NCI-H187 (cell line): ENCODE data around the gene CCDC3.
"Not testable (repeated sequence)": the region's sequence is repeated elsewhere in the genome, so short reads cannot be mapped to it uniquely, and the experiment has no call there.

ENCODE experiments used
- DNase-seq, 2 experiments: peaks; one replicate each; lab custom pipeline; 2025; lab: John Stamatoyannopoulos, UW

Gene CCDC3

GRCh38 chr10:13001041-13001886 lies at the start of gene CCDC3:
CCDC3 (minus strand) TSS chr10:13001713; CDS start chr10:13001570, 143 bp downstream.
- no peak for DNase-seq

GRCh38 chr10:13051126-13051694 lies 49.7 kb upstream of the CCDC3 start:
- DNase-seq: no peak

DNA sequence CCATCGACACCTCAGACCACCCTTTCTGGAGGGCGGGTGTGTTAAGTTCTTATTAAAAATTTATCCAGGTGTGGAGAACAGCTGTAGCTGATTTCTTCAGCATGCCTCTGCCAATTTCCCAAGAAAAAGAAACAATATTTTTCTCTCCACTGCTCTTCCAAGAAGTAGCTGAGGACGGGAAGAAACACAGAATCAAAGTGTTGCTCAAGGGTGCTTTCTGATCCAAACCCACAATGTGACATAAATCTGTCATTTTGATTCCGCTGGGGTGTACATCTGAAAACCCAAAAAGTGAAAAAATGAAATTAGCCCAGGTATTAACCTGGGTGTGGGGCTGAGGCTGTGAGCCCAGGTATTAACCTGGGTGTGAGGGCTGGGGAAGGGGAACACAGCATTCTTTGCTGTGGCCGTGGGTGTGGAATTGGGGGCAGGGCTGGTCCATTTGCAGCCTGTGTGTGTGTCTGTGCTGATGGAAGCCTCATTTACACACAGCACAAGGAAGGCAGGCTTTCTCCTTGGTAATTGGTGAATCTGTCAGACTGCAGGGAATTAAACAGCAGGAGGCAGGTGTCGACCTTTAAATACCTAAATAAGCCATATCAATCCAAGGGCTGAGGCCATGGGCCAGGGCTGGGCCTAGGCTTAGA lies 48.4 kb upstream of the CCDC3 start:
- DNase-seq: no peak

DNA sequence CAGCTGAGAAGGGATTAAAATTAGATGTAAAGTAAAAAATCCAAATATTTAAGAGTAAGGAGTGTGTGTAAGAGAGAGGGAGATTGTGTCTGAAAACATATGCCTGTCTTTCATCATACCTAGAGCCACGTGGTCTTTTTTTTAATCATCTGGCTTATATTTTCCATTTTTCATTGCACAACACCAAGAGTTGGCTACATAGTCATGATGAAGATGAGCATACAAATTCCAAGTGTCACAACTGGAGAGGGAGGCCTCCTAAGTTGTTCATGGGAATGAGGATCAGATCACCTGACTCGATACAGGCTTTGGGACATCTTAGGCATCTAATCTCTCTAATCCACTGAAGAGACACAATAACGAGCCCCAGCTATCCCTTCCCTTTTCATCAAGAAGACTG lies 47.2 kb upstream of the CCDC3 start:
- DNase-seq: no peak

DNA sequence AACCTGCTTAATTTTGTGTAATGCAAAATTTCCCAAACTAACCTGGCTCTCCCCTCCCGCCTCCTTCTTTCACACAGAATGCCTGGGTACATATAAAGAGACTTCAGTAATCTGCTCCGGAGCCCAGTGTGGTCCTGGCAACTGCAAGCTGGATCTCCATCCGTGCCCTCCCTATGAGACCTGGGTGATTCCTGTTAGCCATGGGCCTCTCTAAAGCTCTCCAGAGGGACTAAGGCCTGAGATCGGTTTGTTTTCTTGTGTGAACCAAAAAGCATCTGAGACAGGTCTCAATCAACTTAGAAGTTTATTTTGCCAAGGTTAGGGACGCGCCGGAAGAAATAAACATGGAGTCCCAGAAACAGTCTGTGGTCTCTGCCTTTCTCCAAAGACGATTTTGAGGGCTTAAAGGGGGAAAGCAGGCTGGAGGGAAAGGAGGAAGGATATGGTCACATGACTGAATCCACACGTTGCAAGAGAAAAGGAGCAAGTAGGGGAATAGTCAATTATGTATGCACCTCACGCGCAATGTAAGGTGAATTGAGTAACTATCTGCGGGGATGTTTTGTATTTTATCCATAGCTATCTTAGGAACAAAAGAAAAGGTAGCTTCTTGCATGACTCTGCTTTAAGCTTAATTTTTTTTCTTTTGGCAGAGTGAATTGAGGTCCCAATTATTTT lies 46.2 kb upstream of the CCDC3 start:
- DNase-seq: no peak

DNA sequence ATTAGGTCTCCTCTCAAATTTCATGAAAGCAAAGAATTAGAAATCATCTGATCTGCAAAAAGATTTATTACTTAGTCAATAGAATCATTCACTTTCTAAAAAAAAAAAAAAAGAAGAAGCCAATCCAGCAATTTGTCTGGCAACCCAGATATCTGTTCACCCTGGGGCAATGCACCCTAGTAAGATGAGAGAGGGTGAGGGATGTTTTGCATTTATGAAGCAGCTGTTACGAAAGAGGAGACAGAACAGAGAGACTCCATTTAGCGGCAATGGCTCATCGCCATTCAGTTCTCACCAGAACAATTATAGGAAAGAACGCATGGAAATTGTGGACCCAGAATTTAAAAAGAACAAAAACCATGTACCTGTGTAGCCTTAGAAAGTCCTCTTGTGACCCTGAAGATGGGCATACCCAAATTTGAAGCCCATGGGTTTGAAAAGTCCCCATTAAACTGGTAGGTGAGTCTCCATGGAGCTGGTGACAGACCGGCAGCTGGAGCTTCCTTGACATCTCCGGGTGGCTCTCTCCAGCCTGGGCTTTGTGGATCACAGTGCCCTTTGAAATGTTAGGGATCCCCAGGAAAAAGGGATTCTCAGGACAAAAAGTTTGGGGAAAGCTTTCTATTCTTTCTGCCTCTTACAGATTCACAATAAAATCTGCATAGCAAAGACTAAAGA lies 45.5 kb upstream of the CCDC3 start:
- DNase-seq: no peak

- no peak for DNase-seq
These were observed 42.0 kb upstream of the CCDC3 start for GRCh38 chr10:13043520-13043919.

GRCh38 chr10:13039761-13040160 lies 38.2 kb upstream of the CCDC3 start:
- DNase-seq: no peak

DNA sequence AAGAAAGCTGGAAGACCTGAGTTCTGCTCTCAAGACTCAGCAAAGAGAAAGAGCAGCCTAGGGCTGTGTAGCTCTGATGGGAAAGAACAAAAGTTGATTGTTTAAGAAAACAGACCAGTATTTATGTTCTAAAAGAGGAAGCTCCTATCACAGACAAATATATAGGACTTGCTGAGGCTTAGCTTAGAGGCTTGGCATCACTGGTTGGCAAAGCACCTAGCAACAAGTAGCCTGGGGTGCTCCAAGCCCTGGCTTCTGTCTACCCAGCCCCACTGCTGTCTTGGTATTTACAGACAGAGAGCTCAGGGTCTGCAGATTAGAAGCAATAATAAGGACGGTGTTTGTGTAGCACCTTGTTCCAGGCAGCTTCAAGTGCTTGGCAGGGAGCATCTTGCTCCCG lies 36.9 kb upstream of the CCDC3 start:
- no peak for DNase-seq

GRCh38 chr10:13037832-13038231 lies 36.3 kb upstream of the CCDC3 start:
- DNase-seq: no peak

- DNase-seq: no peak
These were observed 35.3 kb upstream of the CCDC3 start for GRCh38 chr10:13036841-13037240.

- DNase-seq: not testable (repeated sequence)
These were observed 34.2 kb upstream of the CCDC3 start for GRCh38 chr10:13035731-13036130.

DNA sequence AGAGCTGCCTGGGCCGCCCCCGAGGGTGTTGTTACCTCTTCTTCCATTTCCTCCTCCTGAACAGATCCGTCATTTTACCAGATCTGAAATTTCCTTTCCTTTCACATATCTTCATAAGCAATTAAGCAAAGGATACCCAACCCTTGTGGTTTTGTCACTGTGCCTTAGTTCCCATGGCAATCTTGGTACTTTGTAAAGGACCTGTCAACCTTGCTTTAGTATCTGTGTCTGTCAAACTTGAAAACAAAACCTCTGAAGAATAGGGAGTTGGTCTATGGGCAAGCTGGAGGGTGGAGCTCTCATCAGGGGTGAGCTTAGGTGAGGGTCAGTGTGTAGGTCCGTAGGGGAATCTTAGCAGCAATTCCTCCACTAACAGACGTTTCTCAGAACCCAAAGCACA lies 25.4 kb upstream of the CCDC3 start:
- DNase-seq: no peak

- DNase-seq: no peak
These were observed 22.2 kb upstream of the CCDC3 start for GRCh38 chr10:13023754-13024153.

GRCh38 chr10:13019280-13019679 lies 17.8 kb upstream of the CCDC3 start:
- DNase-seq: no peak

- DNase-seq: no peak
These were observed 16.7 kb upstream of the CCDC3 start for GRCh38 chr10:13018171-13018570.

DNA sequence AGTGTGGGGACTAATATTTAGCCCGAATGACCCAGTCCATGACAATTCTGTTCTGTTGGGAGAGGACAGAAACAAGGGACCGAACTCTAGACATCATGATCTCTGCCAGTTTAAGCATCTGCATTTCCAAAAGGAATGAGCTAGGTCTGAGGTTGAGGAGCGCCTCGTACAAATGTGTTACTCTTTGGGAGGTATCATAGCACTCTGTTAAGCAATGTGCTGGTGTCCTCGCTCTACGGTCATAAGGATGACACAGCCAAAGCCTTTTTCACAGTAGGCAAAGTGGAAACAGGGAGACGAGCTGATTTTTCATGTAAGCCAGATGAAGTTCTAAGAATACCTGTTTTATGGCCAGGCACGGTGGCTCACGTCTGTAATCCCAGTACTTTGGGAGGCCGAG lies 15.4 kb upstream of the CCDC3 start:
- no peak for DNase-seq

GRCh38 chr10:13016426-13016825 lies 14.9 kb upstream of the CCDC3 start:
- DNase-seq: no peak

DNA sequence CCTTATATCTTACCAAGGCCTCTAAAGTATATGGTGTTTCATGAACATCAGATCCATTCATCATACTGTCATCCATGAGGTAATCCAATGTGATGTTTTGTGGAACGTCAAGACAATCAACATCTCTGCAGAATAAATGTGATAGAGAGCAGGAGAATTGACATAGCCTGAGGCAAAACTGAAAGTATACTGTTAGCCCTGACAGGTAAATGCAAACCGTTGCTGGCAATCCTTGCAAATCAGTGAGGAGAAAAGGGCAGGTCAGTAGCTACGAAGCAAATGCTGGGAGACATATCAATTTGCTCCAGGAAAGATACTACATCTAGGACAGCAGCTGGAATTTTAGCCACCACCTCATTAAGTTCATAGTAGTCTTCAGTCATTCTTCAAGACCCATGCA lies 4.5 kb upstream of the CCDC3 start:
- DNase-seq: no peak

DNA sequence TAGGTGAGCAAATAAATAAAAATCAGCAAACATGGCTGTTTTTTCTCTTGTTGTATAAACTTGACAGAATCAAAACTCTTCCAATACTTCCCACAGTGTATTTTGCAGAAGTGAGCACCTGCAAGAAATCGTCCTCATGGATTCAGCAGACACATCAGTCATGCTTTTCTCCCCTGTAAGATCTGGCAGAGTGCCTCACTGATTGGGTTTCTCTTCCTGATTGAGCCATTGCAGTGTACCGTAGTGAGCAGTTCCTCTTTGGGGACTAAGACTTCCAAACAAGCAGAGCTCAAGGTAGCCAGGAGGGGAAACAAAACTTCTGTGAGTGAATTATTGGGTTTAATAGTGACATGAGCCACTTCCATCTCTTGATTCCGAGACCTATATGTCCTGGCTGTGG lies 2.2 kb upstream of the CCDC3 start:
- no peak for DNase-seq

DNA sequence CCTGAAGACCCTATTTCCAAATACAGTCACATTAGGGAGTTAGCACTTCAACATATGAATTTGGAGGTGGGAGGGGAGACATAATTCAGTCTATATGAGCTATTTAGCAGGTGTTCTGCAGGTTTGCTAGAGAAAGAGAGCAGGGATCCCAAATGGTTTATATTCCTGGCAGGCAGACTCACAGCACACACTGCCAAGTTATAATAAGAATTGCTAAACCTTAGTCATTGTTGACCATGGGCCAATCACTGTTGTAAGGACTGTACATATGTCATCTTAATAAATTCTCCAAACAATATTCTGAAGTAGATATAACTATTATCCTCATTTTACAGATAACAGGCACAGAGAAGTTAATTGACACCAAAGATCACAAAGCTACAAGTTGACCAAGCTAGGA lies 1.5 kb upstream of the CCDC3 start:
- DNase-seq: no peak

GRCh38 chr10:13001887-13002212 lies 337 bp upstream of the CCDC3 start:
- DNase-seq: no peak
